ENCODE measurements around the gene SLC12A6. TPM values are rescaled to one million over a fixed set of nuclear protein-coding genes. Genes with fewer than 3 reads are reported as not detected.

Gene SLC12A6
- total RNA-seq, 6 experiments from 2014 or later: 5.6 to 10.9 (median 7.5) TPM

DNA sequence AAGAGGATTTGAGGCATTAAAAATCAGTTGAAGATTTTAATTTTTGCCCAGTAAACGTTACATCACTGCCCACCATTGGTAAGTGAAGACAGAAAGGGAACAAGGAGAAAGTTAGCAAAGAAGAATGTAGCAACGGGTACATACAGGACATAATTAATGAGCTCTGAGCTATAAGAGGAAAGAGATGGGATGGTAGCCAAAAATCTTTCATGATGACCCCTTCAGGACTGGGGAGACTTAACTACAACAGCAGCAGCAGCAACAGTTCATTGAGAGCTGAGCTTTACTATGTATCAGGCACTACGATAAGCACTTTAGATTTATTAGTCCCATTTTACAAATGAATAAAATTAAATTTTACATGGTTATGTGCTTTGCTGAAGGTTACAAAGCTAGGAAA lies 94.4 kb downstream of the SLC12A6 start:
- H3K36me3 ChIP-seq: peaks cover 0 to 33% (median 0%) of the 10 kb centered on the region in 4 donors

DNA sequence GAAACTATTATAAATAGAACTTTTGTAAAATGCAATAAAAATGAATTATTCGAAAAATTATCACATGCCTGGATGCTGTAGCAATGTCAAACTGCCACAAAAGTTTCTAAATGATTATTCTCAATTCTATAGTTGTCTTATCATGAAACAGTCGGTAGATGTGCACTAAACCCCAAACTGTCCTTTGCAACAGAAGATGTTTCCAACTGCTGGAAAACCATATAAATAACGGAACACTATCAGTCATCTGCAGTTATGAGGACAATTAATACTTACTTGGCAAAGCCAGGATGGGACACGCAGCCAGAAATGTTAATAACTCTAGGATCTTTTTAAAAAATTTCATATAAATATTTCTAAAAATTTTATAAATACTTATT lies 95.3 kb downstream of the SLC12A6 start:
- Histone ChIP-seq H3K27ac (no peak overlapping the region), H3K9me3 (no peaks in the 10 kb centered on the region), H3K36me3 (peaks cover 0 to 40% (median 0%) of the 10 kb centered on the region in 4 donors), H3K4me3 (no peak overlapping the region), H3K27me3 (no peaks in the 10 kb centered on the region), H3K4me1 (no peaks in the 10 kb centered on the region)
- DNase-seq: no peak
- intact Hi-C loops (cut with DNase I): loop anchor here in 1 of 2 donors (10.0 kb wide), 1 partner anchor 122 kb away; the partner anchor contains the start of gene LPCAT4
- TF ChIP-seq, protein P1, sequence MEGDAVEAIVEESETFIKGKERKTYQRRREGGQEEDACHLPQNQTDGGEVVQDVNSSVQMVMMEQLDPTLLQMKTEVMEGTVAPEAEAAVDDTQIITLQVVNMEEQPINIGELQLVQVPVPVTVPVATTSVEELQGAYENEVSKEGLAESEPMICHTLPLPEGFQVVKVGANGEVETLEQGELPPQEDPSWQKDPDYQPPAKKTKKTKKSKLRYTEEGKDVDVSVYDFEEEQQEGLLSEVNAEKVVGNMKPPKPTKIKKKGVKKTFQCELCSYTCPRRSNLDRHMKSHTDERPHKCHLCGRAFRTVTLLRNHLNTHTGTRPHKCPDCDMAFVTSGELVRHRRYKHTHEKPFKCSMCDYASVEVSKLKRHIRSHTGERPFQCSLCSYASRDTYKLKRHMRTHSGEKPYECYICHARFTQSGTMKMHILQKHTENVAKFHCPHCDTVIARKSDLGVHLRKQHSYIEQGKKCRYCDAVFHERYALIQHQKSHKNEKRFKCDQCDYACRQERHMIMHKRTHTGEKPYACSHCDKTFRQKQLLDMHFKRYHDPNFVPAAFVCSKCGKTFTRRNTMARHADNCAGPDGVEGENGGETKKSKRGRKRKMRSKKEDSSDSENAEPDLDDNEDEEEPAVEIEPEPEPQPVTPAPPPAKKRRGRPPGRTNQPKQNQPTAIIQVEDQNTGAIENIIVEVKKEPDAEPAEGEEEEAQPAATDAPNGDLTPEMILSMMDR (IDR thresholded peaks at IDR 0.05): no peak
- 76% methylated on average over 4 of the region's 4 CpGs for whole genome bisulfite sequencing (ENCODE audit: insufficient coverage, low coverage, low lambda C conversion rate, missing lambda C conversion rate)
- ATAC-seq: no peak

More for the DNA sequence above, 94.4 kb downstream of the SLC12A6 start:
- H3K4me1 ChIP-seq: no peaks in the 10 kb centered on the region
- ATAC-seq (no peak), DNase-seq (no peak)
- no peak overlapping the region for H3K4me3 ChIP-seq
- intact Hi-C loops (cut with DNase I): loop anchor here in 1 of 2 donors (10.0 kb wide), 1 partner anchor 122 kb away; the partner anchor contains the start of gene LPCAT4
- no peaks in the 10 kb centered on the region for H3K27me3 ChIP-seq
- H3K9me3 ChIP-seq: no peaks in the 10 kb centered on the region
- WGBS (ENCODE audit: insufficient coverage, low coverage, low lambda C conversion rate, missing lambda C conversion rate): 76% methylated on average over 3 of the region's 3 CpGs
- TF ChIP-seq POLR2A (IDR thresholded peaks at IDR 0.05): no peak
- TF ChIP-seq, protein P1 (IDR thresholded peaks at IDR 0.05): no peak
- H3K27ac ChIP-seq: no peak overlapping the region

DNA sequence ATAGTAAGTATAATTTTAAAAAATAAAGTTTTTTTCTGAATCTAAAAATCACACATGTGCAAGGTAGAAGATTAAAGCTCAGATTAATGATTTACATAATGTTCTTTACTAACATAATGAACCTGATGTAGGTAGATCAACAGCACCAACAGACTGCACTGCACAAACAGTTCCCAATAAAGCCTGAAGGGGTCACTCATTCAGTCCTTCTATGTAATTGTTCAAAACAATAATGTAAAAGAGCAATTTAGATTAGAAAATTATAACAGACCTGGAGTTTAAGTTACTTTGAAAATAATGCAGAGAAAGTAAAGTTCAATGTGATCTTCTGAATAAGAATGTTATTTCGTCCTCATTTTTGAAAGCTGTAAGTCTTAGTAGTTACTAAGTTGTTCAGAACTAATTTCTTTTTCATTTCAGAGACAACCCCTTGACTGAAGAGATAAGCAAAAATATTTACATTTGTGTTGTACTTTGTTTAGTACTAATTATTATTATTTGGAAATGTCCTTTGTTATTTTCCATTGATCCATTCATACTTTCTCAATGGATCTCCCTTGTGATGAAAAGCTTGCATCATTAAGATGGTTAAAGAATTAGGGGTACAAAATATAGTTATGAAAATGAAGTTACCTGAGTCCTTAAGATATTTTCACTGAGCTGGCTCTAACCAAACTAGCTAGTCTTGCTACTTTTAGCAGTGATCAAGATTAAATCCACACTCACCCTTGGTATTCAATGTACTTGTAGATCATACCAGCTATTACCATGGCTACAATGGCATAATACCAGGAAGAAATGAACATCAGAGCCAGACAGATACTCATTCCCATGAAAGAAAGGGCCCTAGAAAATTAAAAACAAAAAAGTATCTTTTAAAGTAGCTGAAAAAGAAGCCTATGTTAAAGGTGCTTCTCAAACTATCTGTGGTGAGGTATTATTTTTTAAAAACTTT lies 95.9 kb downstream of the SLC12A6 start:
- TF ChIP-seq, protein P1 (IDR thresholded peaks at IDR 0.05): peak; percentile 71 to 83 (median 76)
- TF ChIP-seq POLR2A (IDR thresholded peaks at IDR 0.05): no peak
- Histone ChIP-seq H3K36me3 (peaks cover 0 to 45% (median 1%) of the 10 kb centered on the region in 4 donors), H3K27me3 (no peaks in the 10 kb centered on the region), H3K4me3 (no peak overlapping the region), H3K27ac (no peak overlapping the region), H3K9me3 (no peaks in the 10 kb centered on the region), H3K4me1 (no peaks in the 10 kb centered on the region)
- intact Hi-C loops (cut with DNase I): loop anchor here in 1 of 2 donors (10.0 kb wide), 1 partner anchor 123 kb away; the partner anchor contains the start of gene LPCAT4
- WGBS (ENCODE audit: insufficient coverage, low coverage, low lambda C conversion rate, missing lambda C conversion rate): 71% methylated on average over 1 of the region's 1 CpG
- DNase-seq (no peak), ATAC-seq (peak; percentile 78 to 86 (median 78))

DNA sequence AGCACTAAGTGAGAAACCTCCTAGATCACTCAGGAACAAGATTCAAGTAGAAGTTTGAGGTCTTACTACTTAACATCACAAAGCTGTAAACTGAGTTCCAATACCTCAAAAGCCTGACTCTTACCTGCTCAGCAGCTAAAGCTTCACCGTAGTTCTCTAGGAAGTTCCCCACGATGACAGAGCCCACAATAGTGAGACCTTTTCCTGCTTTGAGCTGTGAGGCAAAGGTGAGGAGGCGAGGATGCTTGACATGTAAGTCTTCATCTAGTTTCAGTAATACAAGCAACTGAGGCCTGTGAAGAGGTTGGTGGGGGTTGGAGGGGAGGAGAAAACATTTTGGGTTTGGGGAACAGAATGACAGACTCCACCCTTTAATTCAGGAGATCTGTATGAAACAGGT lies 97.0 kb downstream of the SLC12A6 start:
- DNase-seq: no peak
- intact Hi-C loops (cut with DNase I): loop anchor here in 1 of 2 donors (10.0 kb wide), 1 partner anchor 124 kb away; the partner anchor contains the start of gene LPCAT4
- 79% methylated on average over 2 of the region's 3 CpGs for WGBS (ENCODE audit: insufficient coverage, low coverage, low lambda C conversion rate, missing lambda C conversion rate)
- Histone ChIP-seq H3K9me3 (no peaks in the 10 kb centered on the region), H3K27me3 (no peaks in the 10 kb centered on the region), H3K36me3 (peaks cover 0 to 55% (median 5%) of the 10 kb centered on the region in 4 donors), H3K4me3 (no peak overlapping the region), H3K4me1 (no peaks in the 10 kb centered on the region), H3K27ac (no peak overlapping the region)
- ATAC-seq: no peak
- TF ChIP-seq, protein P1 (IDR thresholded peaks at IDR 0.05): no peak
- TF ChIP-seq POLR2A (IDR thresholded peaks at IDR 0.05): no peak

Data from right lobe of liver (tissue), 6 donors.